Brain microvascular endothelial cell (primary cell): ENCODE results near the gene NSMCE1.

Experiments
- DNase-seq: peaks from one replicate; pipeline ENCODE4 v3.0.0-alpha.2; 2020
- H3K27ac ChIP-seq: fragments of 250-450 bp; sonication (Bioruptor Pico); 2 replicates; pipeline ENCODE4 v1.5.1; 2020; ENCODE audit warnings: mild to moderate bottlenecking, moderate library complexity
- H3K27me3 ChIP-seq: fragments of 250-450 bp; sonication (Bioruptor Pico); replicated peaks from 2 replicates; pipeline ENCODE4 v1.5.1; 2020; ENCODE audit warnings: mild to moderate bottlenecking
- H3K36me3 ChIP-seq: fragments of 250-450 bp; sonication (Bioruptor Pico); replicated peaks from 2 replicates; pipeline ENCODE4 v1.5.1; 2020; ENCODE audit warnings: mild to moderate bottlenecking
- H3K4me3 ChIP-seq: 2 replicates; pipeline ENCODE4 v1.5.1; 2011; ENCODE audit warnings: low read depth, mild to moderate bottlenecking, control low read depth, low read length, moderate library complexity
- in situ Hi-C: cut with HindIII; loops from 2 replicates; pipeline ENCODE4 v1.10.0; 2017; ENCODE audit warnings: low sequenced_read_pairs, low pct_ligation_motif_present
- TF ChIP-seq, protein P1 (sequence below): IDR thresholded peaks from 2 replicates; pipeline ENCODE4 v1.5.1; 2011; ENCODE audit warnings: low read depth, mild to moderate bottlenecking, moderate library complexity, low read length, control low read depth, inconsistent platforms; ENCODE audit errors: missing control alignments

The NSMCE1 gene

DNA sequence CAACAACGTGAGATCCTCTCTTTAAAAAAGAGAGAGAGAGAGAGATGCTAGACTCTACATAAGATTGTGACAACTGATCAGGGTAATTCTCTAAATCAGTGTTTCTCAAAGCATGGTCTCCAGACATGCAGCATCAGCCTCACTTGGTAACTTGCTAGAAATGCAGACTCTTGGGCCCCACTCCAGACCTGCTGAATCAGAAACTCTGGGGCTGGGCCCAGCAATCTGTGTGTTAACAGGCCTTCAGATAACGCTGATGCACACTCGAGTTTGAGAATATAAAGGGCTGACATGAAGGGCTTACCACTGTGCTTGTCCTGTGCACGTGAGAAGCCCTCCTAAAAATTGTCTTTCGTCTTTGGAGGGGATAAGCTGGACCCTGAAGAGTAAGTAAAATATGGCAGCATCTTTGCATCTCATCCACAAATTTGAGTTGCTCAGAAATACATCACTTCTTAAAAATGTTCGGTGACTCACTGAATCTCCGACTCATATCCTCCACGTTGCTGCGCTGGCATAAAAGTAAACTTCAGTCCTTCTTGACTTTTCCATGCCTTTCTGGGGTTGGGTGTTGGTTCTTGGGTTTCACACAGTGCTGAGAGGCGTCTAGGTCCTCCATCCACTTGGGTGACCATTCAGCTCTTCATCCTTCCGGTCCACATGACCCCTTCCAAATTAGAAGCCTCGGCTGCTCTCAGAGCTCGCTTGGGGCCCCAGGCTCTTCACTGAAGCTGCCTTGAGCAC lies 91.4 kb downstream of the NSMCE1 start:
- DNase-seq, result peak; percentile 72
- Histone ChIP-seq H3K27ac (peak overlapping the region; percentile 59), H3K4me3 (no peak overlapping the region), H3K27me3 (no peaks in the 10 kb centered on the region), H3K36me3 (no peaks in the 10 kb centered on the region)
- in situ Hi-C loops, result no loop called here
- TF ChIP-seq, protein P1, sequence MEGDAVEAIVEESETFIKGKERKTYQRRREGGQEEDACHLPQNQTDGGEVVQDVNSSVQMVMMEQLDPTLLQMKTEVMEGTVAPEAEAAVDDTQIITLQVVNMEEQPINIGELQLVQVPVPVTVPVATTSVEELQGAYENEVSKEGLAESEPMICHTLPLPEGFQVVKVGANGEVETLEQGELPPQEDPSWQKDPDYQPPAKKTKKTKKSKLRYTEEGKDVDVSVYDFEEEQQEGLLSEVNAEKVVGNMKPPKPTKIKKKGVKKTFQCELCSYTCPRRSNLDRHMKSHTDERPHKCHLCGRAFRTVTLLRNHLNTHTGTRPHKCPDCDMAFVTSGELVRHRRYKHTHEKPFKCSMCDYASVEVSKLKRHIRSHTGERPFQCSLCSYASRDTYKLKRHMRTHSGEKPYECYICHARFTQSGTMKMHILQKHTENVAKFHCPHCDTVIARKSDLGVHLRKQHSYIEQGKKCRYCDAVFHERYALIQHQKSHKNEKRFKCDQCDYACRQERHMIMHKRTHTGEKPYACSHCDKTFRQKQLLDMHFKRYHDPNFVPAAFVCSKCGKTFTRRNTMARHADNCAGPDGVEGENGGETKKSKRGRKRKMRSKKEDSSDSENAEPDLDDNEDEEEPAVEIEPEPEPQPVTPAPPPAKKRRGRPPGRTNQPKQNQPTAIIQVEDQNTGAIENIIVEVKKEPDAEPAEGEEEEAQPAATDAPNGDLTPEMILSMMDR, result no peak

DNA sequence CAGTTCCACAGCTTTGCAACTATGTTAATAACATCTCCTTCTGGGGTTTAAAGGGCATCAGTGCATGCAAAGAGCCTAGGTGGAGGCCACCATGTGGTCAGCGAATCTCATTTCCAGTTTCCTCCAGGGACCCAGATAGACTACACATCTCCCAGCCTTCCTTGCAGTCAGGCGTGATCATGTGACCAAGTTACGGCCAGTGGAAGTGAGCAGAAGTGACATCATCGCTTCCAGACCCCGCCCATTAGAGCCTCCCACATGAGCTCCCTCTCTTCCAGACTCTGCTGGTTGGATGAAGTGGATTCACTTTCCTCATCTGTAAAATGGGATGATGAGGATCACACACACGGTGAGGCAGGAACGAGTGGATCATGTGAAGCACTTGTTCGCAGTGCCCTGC lies 92.7 kb downstream of the NSMCE1 start:
- in situ Hi-C loops, result no loop called here
- Histone ChIP-seq H3K27ac (no peak overlapping the region), H3K36me3 (no peaks in the 10 kb centered on the region), H3K4me3 (no peak overlapping the region), H3K27me3 (no peaks in the 10 kb centered on the region)
- no peak for DNase-seq
- TF ChIP-seq, protein P1, result no peak
